ENCODE measurements around the gene PCGF5. TPM values are rescaled to one million over a fixed set of nuclear protein-coding genes. Genes with fewer than 3 reads are reported as not detected.
A peak's percentile ranks its signal among the peaks of the same experiment; 100 is the strongest.
"Not testable (repeated sequence)": the region's sequence is repeated elsewhere in the genome, so short reads cannot be mapped to it uniquely, and the experiment has no call there.

Gene PCGF5
- polyA plus RNA-seq, 1 donor, result 25.1 TPM

- no peak for DNase-seq
Observed at GRCh38 chr10:91271886-91272285, 51.4 kb downstream of the PCGF5 start.

- DNase-seq, result no peak
Observed at GRCh38 chr10:91284486-91285090, 64.1 kb downstream of the PCGF5 start.

- no peak for DNase-seq
Observed at GRCh38 chr10:91286572-91286971, 66.1 kb downstream of the PCGF5 start.

GRCh38 chr10:91287276-91287675 is 66.8 kb downstream of the PCGF5 start:
- no peak for DNase-seq

GRCh38 chr10:91287912-91288311 is 67.4 kb downstream of the PCGF5 start:
- DNase-seq, result no peak

GRCh38 chr10:91289305-91289704 is 68.8 kb downstream of the PCGF5 start:
- DNase-seq, result no peak

GRCh38 chr10:91290607-91291006 is 70.1 kb downstream of the PCGF5 start:
- DNase-seq, result no peak

GRCh38 chr10:91294134-91294906 is 73.9 kb downstream of the PCGF5 start:
- DNase-seq, result no peak

- no peak for DNase-seq
Observed at GRCh38 chr10:91295346-91295745, 74.9 kb downstream of the PCGF5 start.

- DNase-seq, result no peak
Observed at GRCh38 chr10:91296471-91296870, 76.0 kb downstream of the PCGF5 start.

GRCh38 chr10:91298224-91298871 is 77.9 kb downstream of the PCGF5 start:
- peak; percentile 75 for DNase-seq

GRCh38 chr10:91299999-91300575 is 79.6 kb downstream of the PCGF5 start:
- no peak for DNase-seq

- DNase-seq, result not testable (repeated sequence)
Observed at GRCh38 chr10:91302946-91303345, 82.5 kb downstream of the PCGF5 start.

- DNase-seq, result not testable (repeated sequence)
Observed at GRCh38 chr10:91305979-91306378, 85.5 kb downstream of the PCGF5 start.

GRCh38 chr10:91307489-91307888 is 87.0 kb downstream of the PCGF5 start:
- no peak for DNase-seq

- DNase-seq, result no peak
Observed at GRCh38 chr10:91309711-91310110, 89.2 kb downstream of the PCGF5 start.

GRCh38 chr10:91311601-91312381 is 91.3 kb downstream of the PCGF5 start:
- DNase-seq, result no peak

- no peak for DNase-seq
Observed at GRCh38 chr10:91312382-91312733, 91.9 kb downstream of the PCGF5 start.

- DNase-seq, result no peak
Observed at GRCh38 chr10:91313796-91314485, 93.5 kb downstream of the PCGF5 start.

GRCh38 chr10:91316486-91316885 is 96.0 kb downstream of the PCGF5 start:
- no peak for DNase-seq

GRCh38 chr10:91317541-91317940 is 97.1 kb downstream of the PCGF5 start:
- no peak for DNase-seq

- no peak for DNase-seq
Observed at GRCh38 chr10:91319336-91319735, 98.9 kb downstream of the PCGF5 start.
